Choroid plexus epithelial cell (primary cell): Measurements from ENCODE around the gene SOX12.

Source experiments
- DNase-seq: peaks from one replicate; pipeline ENCODE4 v3.0.0-alpha.2; 2010; ENCODE audit warnings: low read depth
- H3K4me3 ChIP-seq: 2 replicates; pipeline ENCODE4 v1.5.1; 2011; ENCODE audit warnings: low read depth, mild to moderate bottlenecking, control low read depth, low read length, moderate library complexity
- CTCF ChIP-seq: conservative IDR thresholded peaks from 2 replicates; pipeline ENCODE4 v1.5.1; 2011; ENCODE audit warnings: low read depth, mild to moderate bottlenecking, control low read depth, inconsistent platforms, low read length, moderate library complexity

The SOX12 gene

GRCh38 chr20:358891-359555 lies 33.7 kb downstream of the SOX12 start:
- DNase-seq: no peak
- no peak overlapping the region for H3K4me3 ChIP-seq
- TF ChIP-seq CTCF: no peak

GRCh38 chr20:361561-361960 lies 36.2 kb downstream of the SOX12 start:
- no peak for TF ChIP-seq CTCF
- H3K4me3 ChIP-seq: no peak overlapping the region
- DNase-seq: no peak

GRCh38 chr20:362271-363254 lies 37.2 kb downstream of the SOX12 start:
- no peak overlapping the region for H3K4me3 ChIP-seq
- peak; percentile 97 for DNase-seq
- TF ChIP-seq CTCF: peak; percentile 74

- no peak for TF ChIP-seq CTCF
- DNase-seq: no peak
- H3K4me3 ChIP-seq: no peak overlapping the region
Observed at GRCh38 chr20:363319-364078, 38.1 kb downstream of the SOX12 start.

DNA sequence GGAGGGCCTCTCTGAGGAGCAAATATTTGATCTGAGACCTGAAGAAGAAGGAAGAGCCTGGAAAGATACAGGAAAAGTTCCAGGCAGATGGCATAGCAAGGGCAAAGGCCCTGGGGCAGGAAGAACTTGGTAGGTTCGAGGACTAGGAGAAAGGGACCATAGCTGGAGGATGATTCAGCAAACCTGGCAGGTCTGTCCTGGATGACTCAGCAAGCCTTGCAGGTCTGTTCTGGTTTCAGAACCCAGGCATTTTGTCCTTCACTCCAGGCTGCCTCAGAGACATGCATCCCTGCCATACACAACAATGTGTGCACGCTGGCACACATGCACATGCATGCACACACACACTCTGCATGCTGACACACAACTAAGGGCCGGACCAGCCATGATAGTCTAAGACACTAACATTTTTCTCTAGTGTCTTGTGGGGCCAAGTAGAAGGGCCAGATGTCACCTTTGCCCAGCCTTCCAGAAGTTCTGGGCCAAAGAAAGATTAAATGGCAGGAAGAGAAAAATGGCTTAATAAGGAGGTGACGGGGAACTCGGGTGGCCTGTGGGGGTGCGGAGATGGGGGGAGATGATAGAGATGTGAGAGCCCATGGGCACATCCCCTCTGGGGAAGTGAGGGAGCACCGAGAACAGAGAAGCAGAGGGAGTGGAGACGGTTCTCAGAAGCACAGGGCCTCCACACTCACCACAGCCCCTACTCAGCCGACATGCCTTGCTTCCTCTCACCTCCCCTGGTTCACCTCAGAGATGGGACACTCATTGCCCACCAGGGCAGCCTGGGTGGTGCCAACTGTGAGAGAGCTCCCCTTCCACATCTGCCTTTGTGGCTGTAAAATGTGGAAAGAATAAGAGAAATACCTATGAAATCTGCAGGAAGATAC lies 39.8 kb downstream of the SOX12 start:
- no peak for TF ChIP-seq CTCF
- peak; percentile 54 for DNase-seq

More for the DNA sequence above, 39.8 kb downstream of the SOX12 start:
- H3K4me3 ChIP-seq: no peak overlapping the region
